ENCODE measurements around the gene HSPG2.

Gene HSPG2

GRCh38 chr1:21896652-21897532 lies 40.2 kb downstream of the HSPG2 start:
- Histone ChIP-seq H3K27ac (no peak overlapping the region), H3K27me3 (ENCODE audit: insufficient read depth, low read depth) (no peaks in the 10 kb centered on the region; the same call in 1 of the 2 replicates), H3K9ac (no peak overlapping the region), H3K36me3 (ENCODE audit: insufficient read depth) (no peaks in the 10 kb centered on the region), H3K4me1 (ENCODE audit: low read depth, poor library complexity, severe bottlenecking) (no peaks in the 10 kb centered on the region), H3K4me3 (IDR thresholded peaks at IDR 0.05; ENCODE audit: insufficient read depth, low read depth, low read length) (no peak overlapping the region), H3K79me2 (ENCODE audit: insufficient read depth, low read depth) (no peaks in the 10 kb centered on the region), H2AFZ (ENCODE audit: low read depth) (no peak overlapping the region), H3K4me2 (no peak overlapping the region), H4K20me1 (ENCODE audit: insufficient read depth) (no peaks in the 10 kb centered on the region)
- no peak for TF ChIP-seq CTCF (conservative IDR thresholded peaks at IDR 0.05; ENCODE audit: low read depth, low read length)

GRCh38 chr1:21896026-21896425 lies 41.1 kb downstream of the HSPG2 start:
- Histone ChIP-seq H3K4me1 (ENCODE audit: low read depth, poor library complexity, severe bottlenecking) (no peaks in the 10 kb centered on the region), H3K9ac (no peak overlapping the region), H2AFZ (ENCODE audit: low read depth) (no peak overlapping the region), H4K20me1 (ENCODE audit: insufficient read depth) (no peaks in the 10 kb centered on the region), H3K27me3 (ENCODE audit: insufficient read depth, low read depth) (no peaks in the 10 kb centered on the region; the same call in 1 of the 2 replicates), H3K4me3 (IDR thresholded peaks at IDR 0.05; ENCODE audit: insufficient read depth, low read depth, low read length) (no peak overlapping the region), H3K4me2 (no peak overlapping the region), H3K79me2 (ENCODE audit: insufficient read depth, low read depth) (no peaks in the 10 kb centered on the region), H3K36me3 (ENCODE audit: insufficient read depth) (no peaks in the 10 kb centered on the region), H3K27ac (no peak overlapping the region)
- no peak for TF ChIP-seq CTCF (conservative IDR thresholded peaks at IDR 0.05; ENCODE audit: low read depth, low read length)

GRCh38 chr1:21894034-21894881 lies 42.9 kb downstream of the HSPG2 start:
- Histone ChIP-seq H3K4me2 (no peak overlapping the region), H3K79me2 (ENCODE audit: insufficient read depth, low read depth) (no peaks in the 10 kb centered on the region), H3K4me3 (IDR thresholded peaks at IDR 0.05; ENCODE audit: insufficient read depth, low read depth, low read length) (no peak overlapping the region), H3K27ac (no peak overlapping the region), H3K36me3 (ENCODE audit: insufficient read depth) (no peaks in the 10 kb centered on the region), H4K20me1 (ENCODE audit: insufficient read depth) (no peaks in the 10 kb centered on the region), H3K9ac (no peak overlapping the region), H2AFZ (ENCODE audit: low read depth) (no peak overlapping the region), H3K4me1 (ENCODE audit: low read depth, poor library complexity, severe bottlenecking) (no peaks in the 10 kb centered on the region), H3K27me3 (ENCODE audit: insufficient read depth, low read depth) (no peaks in the 10 kb centered on the region; the same call in 1 of the 2 replicates)
- no peak for TF ChIP-seq CTCF (conservative IDR thresholded peaks at IDR 0.05; ENCODE audit: low read depth, low read length)

GRCh38 chr1:21893046-21893805 lies 43.9 kb downstream of the HSPG2 start:
- H3K36me3 ChIP-seq (ENCODE audit: insufficient read depth): no peaks in the 10 kb centered on the region

More at GRCh38 chr1:21893046-21893805, 43.9 kb downstream of the HSPG2 start:
- H3K4me2 ChIP-seq: no peak overlapping the region
- H2AFZ ChIP-seq (ENCODE audit: low read depth): no peak overlapping the region
- H4K20me1 ChIP-seq (ENCODE audit: insufficient read depth): no peaks in the 10 kb centered on the region
- H3K27ac ChIP-seq: no peak overlapping the region
- no peak overlapping the region for H3K9ac ChIP-seq
- TF ChIP-seq CTCF (conservative IDR thresholded peaks at IDR 0.05; ENCODE audit: low read depth, low read length): no peak
- no peaks in the 10 kb centered on the region for H3K4me1 ChIP-seq (ENCODE audit: low read depth, poor library complexity, severe bottlenecking)
- no peaks in the 10 kb centered on the region for H3K79me2 ChIP-seq (ENCODE audit: insufficient read depth, low read depth)
- H3K27me3 ChIP-seq (ENCODE audit: insufficient read depth, low read depth): no peaks in the 10 kb centered on the region; the same call in 1 of the 2 replicates
- no peak overlapping the region for H3K4me3 ChIP-seq (IDR thresholded peaks at IDR 0.05; ENCODE audit: insufficient read depth, low read depth, low read length)

Data from KMS-11 (cell line).